Measurements from ENCODE around the gene ASB18. TPM values are rescaled to one million over a fixed set of nuclear protein-coding genes. Genes with fewer than 3 reads are reported as not detected.

ASB18 gene
- total RNA-seq, 4 donors from 2014 or later: not detected

GRCh38 chr2:236200378-236200777 lies 63.8 kb downstream of the ASB18 start:
- no peak for DNase-seq (ENCODE audit: low spot score)
- no peak for ATAC-seq (ENCODE audit: low FRiP score)
- no peak for TF ChIP-seq CTCF (IDR thresholded peaks at IDR 0.05)

GRCh38 chr2:236196366-236196765 lies 67.8 kb downstream of the ASB18 start:
- no peak for ATAC-seq (ENCODE audit: low FRiP score)
- no peak for TF ChIP-seq CTCF (IDR thresholded peaks at IDR 0.05)
- DNase-seq (ENCODE audit: low spot score): no peak

- no peak for TF ChIP-seq CTCF (IDR thresholded peaks at IDR 0.05)
- no peak for DNase-seq (ENCODE audit: low spot score)
- no peak for ATAC-seq (ENCODE audit: low FRiP score)
Observed at GRCh38 chr2:236195726-236196125, 68.5 kb downstream of the ASB18 start.

GRCh38 chr2:236194786-236195185 lies 69.4 kb downstream of the ASB18 start:
- DNase-seq (ENCODE audit: low spot score) (no peak), ATAC-seq (ENCODE audit: low FRiP score) (no peak)
- TF ChIP-seq CTCF (IDR thresholded peaks at IDR 0.05): no peak

- TF ChIP-seq CTCF (IDR thresholded peaks at IDR 0.05): no peak
Observed at GRCh38 chr2:236193026-236193425, 71.2 kb downstream of the ASB18 start.

GRCh38 chr2:236190674-236191073 lies 73.5 kb downstream of the ASB18 start:
- no peak for TF ChIP-seq CTCF (IDR thresholded peaks at IDR 0.05)
- ATAC-seq (ENCODE audit: low FRiP score) (no peak), DNase-seq (ENCODE audit: low spot score) (no peak)

More at GRCh38 chr2:236193026-236193425, 71.2 kb downstream of the ASB18 start:
- DNase-seq (ENCODE audit: low spot score) (no peak), ATAC-seq (ENCODE audit: low FRiP score) (no peak)

GRCh38 chr2:236184701-236185100 lies 79.5 kb downstream of the ASB18 start:
- ATAC-seq (ENCODE audit: low FRiP score) (no peak), DNase-seq (ENCODE audit: low spot score) (no peak)
- TF ChIP-seq CTCF (IDR thresholded peaks at IDR 0.05): no peak

All from omental fat pad (tissue), 4 donors.